ENCODE results near the gene ACTR5. TPM values are rescaled to one million over a fixed set of nuclear protein-coding genes. Genes with fewer than 3 reads are reported as not detected.

ACTR5 gene
- total and polyA plus RNA-seq, 2 donors from 2014 or later: 5.8 to 8.4 TPM

- Histone ChIP-seq H3K4me3 (ENCODE audit: low read length in 3 of 3) (no peak overlapping the region), H3K27me3 (ENCODE audit: control insufficient read depth, insufficient read depth, low read length) (no peaks in the 10 kb centered on the region), H3K27ac (ENCODE audit: low read depth in 2 of 2, low read length in 2 of 2) (no peak overlapping the region), H3K9me3 (ENCODE audit: control insufficient read depth in 2 of 3, insufficient read depth in 1 of 3, low read length in 3 of 3) (no peaks in the 10 kb centered on the region), H3K36me3 (ENCODE audit: control insufficient read depth in 2 of 3, insufficient read depth in 3 of 3, low read length in 3 of 3) (no peaks in the 10 kb centered on the region), H3K4me1 (ENCODE audit: control insufficient read depth in 2 of 3, insufficient read depth in 2 of 3, low read depth in 1 of 3, low read length in 3 of 3) (peaks cover 3 to 10% (median 8%) of the 10 kb centered on the region in 3 donors), H3K9ac (ENCODE audit: low read length in 3 of 3) (no peak overlapping the region)
- DNase-seq (no peak), FAIRE-seq (no peak)
- intact Hi-C loops (cut with DNase I): no loop called here
- TF ChIP-seq CTCF (IDR thresholded peaks at IDR 0.05; ENCODE audit: borderline replicate concordance, extremely low read depth, insufficient read depth): no peak
These were observed 2.5 kb upstream of the ACTR5 start for GRCh38 chr20:38745757-38746156.

GRCh38 chr20:38747495-38748096 lies 664 bp upstream of the ACTR5 start:
- intact Hi-C loops (cut with DNase I): no loop called here
- H3K9me3 ChIP-seq (ENCODE audit: control insufficient read depth in 2 of 3, insufficient read depth in 1 of 3, low read length in 3 of 3): no peaks in the 10 kb centered on the region
- H3K4me3 ChIP-seq (ENCODE audit: low read length in 3 of 3): peak overlapping the region; percentile 56 to 76 (median 65)
- TF ChIP-seq CTCF (IDR thresholded peaks at IDR 0.05; ENCODE audit: borderline replicate concordance, extremely low read depth, insufficient read depth): no peak
- peaks cover 3 to 10% (median 8%) of the 10 kb centered on the region in 3 donors for H3K4me1 ChIP-seq (ENCODE audit: control insufficient read depth in 2 of 3, insufficient read depth in 2 of 3, low read depth in 1 of 3, low read length in 3 of 3)
- peak overlapping the region in 1 of 2 donors; percentile 66 for H3K27ac ChIP-seq (ENCODE audit: low read depth in 2 of 2, low read length in 2 of 2)
- DNase-seq (peak in 2 of 5 donors; percentile 53 to 66), FAIRE-seq (no peak)
- H3K9ac ChIP-seq (ENCODE audit: low read length in 3 of 3): peak overlapping the region; percentile 10 to 41 (median 37)
- no peaks in the 10 kb centered on the region for H3K27me3 ChIP-seq (ENCODE audit: control insufficient read depth, insufficient read depth, low read length)
- no peaks in the 10 kb centered on the region for H3K36me3 ChIP-seq (ENCODE audit: control insufficient read depth in 2 of 3, insufficient read depth in 3 of 3, low read length in 3 of 3)

GRCh38 chr20:38748861-38749149 lies 545 bp downstream of the ACTR5 start:
- intact Hi-C loops (cut with DNase I): no loop called here
- TF ChIP-seq CTCF (IDR thresholded peaks at IDR 0.05; ENCODE audit: borderline replicate concordance, extremely low read depth, insufficient read depth): no peak

More at GRCh38 chr20:38748861-38749149, 545 bp downstream of the ACTR5 start:
- H3K27me3 ChIP-seq (ENCODE audit: control insufficient read depth, insufficient read depth, low read length): no peaks in the 10 kb centered on the region
- no peaks in the 10 kb centered on the region for H3K9me3 ChIP-seq (ENCODE audit: control insufficient read depth in 2 of 3, insufficient read depth in 1 of 3, low read length in 3 of 3)
- H3K4me3 ChIP-seq (ENCODE audit: low read length in 3 of 3): peak overlapping the region; percentile 65 to 92 (median 78)
- peak overlapping the region; percentile 50 to 83 (median 76) for H3K9ac ChIP-seq (ENCODE audit: low read length in 3 of 3)
- peak overlapping the region in 1 of 2 donors; percentile 92 for H3K27ac ChIP-seq (ENCODE audit: low read depth in 2 of 2, low read length in 2 of 2)
- DNase-seq (no peak), FAIRE-seq (no peak)
- no peaks in the 10 kb centered on the region for H3K36me3 ChIP-seq (ENCODE audit: control insufficient read depth in 2 of 3, insufficient read depth in 3 of 3, low read length in 3 of 3)
- H3K4me1 ChIP-seq (ENCODE audit: control insufficient read depth in 2 of 3, insufficient read depth in 2 of 3, low read depth in 1 of 3, low read length in 3 of 3): peaks cover 3 to 10% (median 8%) of the 10 kb centered on the region in 3 donors

Data from kidney (tissue), 14 donors.